GM21786 (cell line): ENCODE data around the gene VSTM2L.
"Not testable (repeated sequence)": the region's sequence is repeated elsewhere in the genome, so short reads cannot be mapped to it uniquely, and the experiment has no call there.

Source experiments
- ATAC-seq: cut with Tn5 transposase; IDR thresholded peaks from one replicate; pipeline ENCODE4 v1.9.1; 2021; ENCODE audit not compliant: unreplicated experiment

VSTM2L gene

DNA sequence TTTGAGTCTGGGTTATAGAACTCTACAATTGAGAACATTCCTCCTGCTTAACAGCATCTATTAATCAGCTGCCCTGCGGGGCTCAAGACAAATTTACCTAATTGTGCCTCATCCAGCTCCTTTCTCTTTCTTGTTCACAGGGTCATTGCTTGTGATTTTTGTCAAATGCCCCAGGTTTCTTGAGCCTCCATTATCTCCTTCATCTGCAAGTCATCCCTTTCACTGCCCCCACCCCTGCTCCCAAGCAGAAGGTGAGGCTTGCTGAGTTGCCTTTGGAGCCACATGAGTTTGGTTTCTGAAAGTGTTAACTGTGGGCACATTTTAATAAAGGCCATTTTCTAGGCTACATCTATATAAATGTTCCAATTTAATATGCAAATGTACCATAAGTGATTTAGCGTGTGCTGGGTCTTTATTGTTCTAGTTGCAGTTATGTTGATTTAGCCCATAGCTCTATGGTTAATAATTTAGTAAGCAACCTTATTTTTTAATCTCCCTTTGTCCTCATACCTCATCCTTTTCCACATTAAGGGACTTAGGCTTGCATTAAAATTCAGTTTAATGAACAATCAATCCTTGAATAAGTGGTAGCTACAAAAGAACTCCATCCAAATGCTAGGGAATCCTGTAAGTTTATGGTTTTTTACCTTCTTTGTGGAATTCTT is 56.1 kb downstream of the VSTM2L start:
- no peak for ATAC-seq

DNA sequence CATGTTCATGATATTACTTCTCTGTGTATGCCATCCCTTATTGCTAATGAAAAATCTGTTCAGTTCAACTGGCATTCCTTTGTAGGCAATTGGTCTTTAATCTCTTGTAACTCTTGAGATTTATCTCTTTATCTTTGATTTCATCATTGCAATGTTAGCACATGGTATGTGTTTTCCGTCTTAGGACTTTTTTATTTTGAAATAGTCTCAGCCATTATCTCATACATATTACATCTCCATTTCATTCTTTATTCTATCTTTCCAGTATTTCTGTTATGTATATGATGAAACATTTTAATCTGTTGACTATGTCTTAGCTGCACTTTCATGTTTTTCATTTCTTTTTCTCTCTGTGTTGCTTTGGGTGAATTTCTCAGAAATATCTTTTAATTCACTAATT is 58.1 kb downstream of the VSTM2L start:
- ATAC-seq, result no peak

DNA sequence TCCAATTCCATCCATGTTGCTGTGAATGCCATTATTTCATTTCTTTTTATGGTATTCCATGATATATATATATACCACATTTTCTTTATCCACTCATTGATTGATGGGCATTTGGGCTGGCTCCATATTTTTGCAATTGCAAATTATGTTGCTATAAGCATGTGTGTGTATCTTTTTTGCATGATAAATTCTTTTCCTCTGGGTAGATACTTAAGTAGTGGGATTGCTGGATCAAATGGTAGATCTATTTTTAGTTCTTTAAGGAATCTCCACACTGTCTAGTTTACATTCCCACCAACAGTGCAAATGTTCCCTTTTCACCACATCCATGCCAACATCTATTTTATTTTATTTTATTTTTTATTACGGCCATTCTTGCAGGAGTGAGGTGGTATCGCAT is 60.6 kb downstream of the VSTM2L start:
- ATAC-seq, result not testable (repeated sequence)

DNA sequence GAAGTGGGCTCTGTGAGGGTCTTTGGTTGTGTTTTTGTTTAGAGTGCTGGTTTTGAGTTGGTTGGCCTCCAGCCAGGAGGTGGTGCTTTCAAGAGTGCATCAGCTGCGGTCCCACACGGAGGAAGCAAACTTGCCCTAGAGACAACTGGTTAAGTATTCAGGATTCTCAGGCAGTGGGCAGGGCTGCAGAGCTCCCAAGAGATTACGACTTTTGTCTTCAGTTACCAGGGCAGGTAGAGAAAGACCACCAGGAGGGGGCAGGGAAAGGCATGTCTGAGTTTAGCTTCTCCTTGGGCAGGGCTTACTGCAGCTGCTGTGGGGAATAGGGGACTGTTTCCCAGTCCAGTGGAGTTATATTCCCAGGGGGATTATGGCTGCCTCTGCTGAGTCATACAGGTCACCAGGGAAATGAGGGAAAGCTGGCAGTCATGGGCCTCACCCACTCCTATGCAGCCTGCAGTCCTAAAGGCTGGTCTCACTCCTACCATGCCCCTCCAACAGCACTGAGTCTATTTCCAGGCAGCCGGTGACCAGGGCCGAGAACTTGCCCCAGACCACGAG is 66.0 kb downstream of the VSTM2L start:
- ATAC-seq, result no peak

DNA sequence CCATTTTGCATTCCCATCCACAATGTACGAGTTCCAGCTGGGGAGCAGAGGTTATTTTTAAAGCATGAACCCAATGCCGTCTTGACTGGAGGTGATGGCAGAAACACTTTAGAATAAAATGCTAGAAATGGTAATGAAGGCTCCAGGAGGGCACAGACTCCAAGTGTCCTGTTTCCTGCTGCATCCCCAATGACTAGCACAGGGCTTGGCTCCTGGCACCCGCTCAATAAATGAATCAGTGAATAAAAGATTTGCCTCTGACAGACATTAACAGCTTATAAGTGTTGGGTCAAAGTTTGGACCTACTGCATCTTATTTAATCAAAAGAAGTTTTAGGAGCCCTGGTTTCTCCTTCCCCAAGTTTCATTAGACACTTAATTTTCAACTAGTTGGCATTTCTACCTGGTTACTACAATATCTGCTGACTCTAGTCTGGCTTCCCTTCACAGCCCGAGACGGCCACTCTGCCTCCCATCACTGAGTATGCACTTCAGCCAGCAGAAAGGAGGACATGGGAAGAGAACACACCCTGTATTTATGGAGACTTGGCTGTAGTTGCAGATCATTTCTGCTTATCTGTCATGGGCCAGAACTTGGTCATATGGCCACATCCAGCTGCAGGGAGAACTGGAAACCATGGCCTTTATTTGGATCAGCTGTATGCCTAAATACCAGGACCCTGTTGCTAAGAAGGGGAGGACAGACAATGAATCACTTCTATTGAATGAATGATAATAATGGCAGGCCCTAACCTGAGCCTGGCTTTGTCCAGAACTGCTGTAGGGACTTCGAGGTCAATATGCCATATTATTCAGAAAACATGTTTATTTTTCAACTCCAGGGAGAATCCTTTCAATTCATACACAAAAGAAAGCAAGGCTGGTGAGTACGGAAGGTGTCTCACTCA is 67.3 kb downstream of the VSTM2L start:
- ATAC-seq, result no peak

DNA sequence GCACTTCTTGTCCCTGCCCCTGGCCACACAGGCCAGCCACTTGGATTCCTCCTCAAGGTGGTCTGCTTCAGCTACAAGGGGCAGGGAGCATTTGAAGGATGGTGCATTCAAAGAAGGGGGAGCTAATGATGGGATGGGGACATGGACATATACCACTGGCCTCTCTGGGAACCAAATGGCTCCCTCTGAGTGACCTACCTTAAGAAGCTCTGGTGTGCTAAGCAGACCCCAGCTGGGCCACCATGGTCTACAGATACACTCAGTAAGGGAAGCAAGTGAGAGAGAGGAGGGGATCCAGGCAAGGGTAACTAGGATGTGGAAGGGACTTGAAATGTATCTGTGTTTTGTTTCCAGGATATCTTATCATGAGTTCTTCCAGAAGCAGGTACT is 67.9 kb downstream of the VSTM2L start:
- no peak for ATAC-seq

DNA sequence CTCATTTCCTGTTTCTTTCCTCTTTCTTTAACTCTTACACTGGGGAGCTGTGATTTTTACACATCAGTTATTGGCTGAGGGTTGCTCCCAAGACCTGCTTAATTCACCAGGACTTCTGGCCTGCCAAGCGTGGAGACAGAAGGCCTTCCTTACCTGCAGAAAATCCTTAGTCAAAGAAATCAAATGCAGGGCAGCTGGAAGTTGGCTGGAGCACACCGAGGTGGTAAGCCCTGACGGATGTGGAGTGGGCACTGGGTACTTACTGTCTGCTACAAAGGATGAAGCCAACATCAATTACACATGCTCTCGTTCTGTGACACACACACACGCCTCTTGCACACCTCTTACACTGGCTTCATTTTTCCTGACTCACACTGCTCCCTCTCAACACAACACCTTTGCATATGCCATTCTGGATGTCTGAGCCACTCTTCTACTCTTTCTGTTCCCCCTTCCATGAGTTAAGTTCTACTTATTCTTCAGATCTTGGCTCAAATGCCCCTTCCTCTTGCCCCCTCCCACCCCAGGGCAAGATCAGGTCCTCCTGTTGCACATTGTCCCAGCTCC is 68.7 kb downstream of the VSTM2L start:
- ATAC-seq, result no peak

DNA sequence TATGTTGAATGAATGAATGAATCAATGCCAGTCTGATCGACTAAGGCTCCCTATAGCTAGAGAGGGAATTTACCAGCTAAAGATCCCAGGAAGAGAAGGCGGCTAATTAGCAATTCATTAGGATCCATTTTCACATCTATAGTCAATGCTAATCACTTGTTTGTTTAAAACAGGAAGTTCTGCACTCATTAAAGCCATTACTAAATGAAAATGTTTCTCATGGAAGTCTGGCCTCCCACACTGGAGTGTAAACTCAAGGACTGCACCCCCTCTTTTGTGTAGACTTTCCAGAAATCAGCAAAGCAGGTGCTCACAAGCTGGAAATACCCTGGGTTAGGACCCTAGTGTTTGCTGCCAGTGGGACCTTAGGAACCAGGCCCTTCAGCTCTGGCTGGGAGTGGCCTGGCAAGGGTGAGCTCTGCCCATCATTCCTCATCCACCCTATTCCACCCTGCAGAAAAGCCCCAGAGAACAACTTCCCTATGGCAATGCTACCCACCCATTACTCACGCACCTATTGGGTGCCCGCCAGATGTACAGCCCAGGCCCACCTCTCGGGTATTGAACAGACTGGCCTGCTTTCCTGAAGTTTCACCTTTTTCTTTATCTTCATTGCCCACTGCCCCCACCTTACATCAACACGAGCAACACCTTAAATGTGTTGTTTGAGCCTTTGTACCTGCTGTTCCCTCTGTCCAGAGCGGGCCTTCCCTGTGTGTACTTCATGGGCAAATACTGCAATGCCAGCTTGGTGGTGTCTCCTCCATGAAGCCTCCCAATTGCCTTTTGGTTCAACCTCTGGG is 69.5 kb downstream of the VSTM2L start:
- ATAC-seq, result no peak

DNA sequence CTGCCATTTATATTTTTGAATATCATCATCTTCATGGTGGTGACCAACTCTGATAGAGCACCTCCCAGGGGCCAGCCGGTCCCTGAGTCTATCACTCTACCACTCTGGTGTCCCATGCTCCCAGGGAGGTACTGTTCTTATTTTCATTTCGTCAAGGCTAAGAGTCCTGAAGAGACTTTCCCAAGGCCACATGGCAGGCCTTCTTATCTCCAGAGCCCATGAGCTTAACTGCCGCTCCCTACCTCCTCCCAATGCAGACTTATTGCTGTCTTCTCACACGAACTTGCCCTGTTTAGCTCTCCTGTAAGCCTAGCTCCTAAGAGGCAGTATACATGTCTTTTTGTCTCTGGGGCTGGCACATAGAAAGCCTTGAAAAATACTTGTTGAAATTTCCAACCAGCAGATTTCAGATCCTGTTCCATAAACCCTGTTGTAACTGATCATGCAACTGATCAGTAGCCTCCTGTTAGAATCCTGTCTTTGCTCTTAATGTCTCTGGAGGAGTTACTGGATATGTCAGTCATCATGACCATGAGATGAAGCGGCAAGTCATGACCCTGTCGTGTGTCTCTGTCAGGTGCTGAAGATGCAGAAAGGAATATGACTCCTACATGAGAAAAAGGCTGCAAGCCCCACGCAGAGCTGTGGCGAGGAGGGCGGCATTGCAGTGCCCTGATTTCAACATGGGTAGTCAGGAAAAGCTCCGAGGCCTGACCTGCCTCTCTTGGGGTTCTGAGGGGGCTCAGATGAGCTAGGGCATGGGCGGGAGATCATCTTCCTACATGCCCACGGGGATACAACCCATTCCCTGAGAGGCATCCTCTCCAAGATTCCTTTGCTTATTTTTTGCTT is 70.4 kb downstream of the VSTM2L start:
- ATAC-seq, result no peak

DNA sequence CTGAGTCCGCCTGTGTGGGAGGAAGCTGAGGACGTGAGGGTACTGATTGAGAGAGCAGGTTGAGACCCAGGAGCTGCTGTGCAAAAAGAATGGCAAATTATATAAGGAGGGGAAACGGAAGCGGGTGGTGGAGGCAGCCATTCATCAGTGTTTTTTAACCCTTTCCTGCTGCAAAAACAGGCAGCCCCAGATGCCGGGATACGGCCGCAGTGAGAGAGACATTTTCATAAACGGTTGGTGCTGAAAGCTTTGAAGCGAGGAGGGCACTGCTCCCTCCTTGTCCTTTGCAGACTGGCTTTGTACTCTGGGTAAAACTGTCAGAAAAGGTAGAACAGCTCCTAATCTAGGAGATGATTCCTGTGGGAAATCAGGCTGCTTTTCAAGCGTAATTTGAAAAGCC is 74.0 kb downstream of the VSTM2L start:
- no peak for ATAC-seq

DNA sequence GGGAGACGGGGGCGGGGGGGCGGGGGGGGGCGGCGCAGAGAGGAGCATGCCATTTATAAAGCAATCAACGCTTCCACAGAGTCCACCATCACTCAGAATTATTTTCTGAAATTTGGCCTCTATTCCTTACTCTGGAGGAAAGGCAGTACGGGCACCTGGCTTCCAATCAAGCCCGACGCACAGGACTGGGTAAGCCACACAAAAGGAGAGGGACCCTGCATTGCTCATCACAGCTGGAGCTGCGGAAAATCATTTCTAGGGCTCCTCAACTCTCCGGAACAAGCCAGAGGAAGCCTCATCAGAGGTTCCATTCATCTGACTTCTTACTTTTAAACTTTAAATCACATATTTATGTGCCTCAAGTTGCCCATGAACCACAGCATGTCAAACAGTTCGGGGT is 74.4 kb downstream of the VSTM2L start:
- no peak for ATAC-seq

DNA sequence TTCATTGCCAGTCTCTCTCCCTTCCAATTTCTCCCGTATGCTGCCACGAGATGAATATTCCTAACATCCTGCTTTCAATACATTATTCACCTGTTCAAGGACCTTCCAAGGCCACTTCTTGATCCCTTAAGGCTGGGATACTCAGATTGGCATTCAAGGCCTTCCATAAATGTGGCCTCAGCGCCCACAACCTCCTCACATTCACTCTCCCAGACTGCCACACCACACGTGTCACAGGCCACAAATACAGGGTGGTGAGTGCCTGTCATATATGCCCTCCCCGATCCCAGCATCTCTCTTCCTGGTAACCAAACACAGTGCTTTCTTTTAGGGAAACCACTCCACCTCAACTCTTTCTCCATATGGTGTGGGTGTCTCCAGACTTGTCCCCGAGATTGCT is 74.9 kb downstream of the VSTM2L start:
- no peak for ATAC-seq

DNA sequence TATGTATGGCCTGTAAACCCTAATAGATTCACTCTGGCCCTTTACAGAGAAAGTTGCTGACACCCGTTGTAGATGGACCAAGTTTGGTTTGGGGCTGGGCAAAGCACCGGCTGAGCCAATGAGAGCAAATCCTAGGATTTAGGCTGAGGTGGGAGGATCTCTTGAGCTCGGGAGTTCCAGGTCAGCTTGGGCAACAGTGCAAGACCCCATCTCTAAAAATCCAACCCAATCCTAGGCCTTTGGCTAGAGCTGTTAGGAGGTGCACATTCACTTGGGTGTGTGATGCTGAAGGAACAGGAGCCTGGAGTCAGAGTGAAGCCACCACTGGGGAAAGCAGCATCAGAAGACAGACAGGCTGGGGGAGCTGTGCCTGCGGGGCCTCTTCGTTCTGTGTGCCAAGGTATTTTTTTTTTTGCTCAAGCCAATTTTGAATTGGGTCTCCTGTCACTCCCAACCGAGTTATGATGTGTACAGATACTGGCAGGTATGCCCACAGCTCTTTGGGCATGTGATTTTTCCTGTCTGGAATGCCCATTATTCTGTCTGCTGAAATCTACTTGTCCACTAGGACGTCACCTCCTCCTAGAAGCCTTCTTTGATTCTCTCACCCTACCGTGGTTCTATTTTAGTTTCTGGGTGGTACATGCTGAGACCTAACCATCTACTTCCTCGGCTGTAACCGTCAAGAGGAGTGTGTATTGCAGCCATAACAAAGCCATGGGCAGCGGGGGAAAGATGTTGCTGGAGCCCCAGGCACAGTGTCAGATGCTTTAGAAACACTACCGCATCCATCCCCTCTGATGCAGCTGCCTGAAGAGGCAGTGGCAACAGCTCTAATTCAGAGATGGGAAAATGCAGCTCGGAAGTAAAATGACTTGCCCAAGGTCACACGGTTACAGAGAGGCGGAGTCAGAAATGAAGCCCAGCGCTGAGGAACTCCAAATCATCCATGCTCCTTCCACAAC is 76.4 kb downstream of the VSTM2L start:
- no peak for ATAC-seq

DNA sequence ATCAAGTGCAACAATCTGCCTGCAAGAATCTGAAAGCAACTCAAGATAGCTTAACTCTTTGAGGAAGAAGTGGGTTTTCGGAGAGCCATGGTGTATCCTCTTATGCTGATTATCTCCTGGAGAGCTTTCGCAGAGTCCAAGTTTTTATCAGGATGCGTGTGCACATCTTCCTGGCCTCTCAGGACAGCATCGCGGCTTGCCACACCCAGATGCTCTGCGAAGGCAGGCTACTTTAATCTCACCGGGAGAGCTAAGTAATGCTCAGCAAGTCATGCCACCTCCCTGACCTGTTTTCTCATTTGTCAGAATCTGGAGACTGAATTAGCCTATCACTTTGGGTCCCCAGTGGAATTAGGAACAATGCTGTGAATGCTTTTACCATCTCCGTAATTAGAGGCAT is 77.5 kb downstream of the VSTM2L start:
- ATAC-seq, result no peak

DNA sequence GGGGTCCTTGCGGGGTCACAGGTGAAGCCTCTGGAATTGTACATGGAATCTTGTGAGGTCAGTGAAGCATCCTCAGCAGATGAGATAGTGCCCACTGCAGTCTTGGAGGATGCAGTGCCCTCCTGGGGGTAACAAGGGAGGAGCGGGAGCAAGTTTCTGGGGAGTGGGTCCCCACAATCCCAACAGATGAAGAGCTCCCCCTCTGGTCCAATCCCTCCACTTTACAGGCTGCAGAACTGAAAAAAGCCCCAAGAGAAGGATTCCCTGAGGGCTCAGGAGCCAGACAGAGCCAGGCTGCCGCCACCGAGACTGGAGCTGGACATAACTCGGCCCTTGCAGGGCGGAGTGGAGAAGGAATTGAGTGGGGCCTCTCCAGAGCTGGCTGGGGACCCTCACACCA is 77.9 kb downstream of the VSTM2L start:
- no peak for ATAC-seq

DNA sequence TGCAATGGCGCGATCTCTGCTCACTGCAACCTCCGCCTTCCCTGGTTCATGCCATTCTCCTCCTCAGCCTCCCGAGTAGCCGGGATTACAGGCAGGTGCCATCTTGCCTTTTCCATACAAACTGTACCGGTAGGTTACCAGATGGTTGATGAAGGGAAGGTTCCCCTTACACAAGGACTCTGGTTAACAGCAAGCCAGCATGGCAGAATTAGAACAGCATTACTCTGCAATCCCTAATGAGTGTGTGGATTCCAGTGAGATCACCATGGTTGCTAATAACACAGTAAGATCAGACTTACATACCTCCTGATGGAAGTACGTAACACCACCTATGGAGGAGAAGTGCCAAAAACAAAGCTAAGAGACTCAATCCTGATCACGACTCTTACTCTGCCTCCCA is 78.6 kb downstream of the VSTM2L start:
- ATAC-seq, result no peak

DNA sequence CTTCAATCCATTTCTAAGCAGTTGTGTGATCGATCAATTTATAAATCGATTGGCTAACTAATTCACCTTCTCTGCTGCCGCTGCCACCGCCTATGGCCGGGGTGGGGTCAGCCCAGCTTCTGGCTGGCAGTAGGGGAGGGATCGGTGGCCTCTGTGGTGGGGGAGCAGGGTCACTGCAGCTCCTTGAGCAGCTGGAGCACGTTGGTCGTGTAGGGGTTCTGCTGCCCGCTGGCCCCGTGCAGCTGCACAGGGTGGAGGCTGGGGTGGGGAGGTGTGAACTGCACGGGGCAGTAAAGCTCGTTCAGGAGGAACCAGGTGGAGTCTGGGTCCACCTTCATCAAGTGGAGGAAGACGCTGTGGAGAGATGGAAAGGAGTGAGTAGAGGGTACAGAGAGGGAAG is 80.4 kb downstream of the VSTM2L start:
- no peak for ATAC-seq

DNA sequence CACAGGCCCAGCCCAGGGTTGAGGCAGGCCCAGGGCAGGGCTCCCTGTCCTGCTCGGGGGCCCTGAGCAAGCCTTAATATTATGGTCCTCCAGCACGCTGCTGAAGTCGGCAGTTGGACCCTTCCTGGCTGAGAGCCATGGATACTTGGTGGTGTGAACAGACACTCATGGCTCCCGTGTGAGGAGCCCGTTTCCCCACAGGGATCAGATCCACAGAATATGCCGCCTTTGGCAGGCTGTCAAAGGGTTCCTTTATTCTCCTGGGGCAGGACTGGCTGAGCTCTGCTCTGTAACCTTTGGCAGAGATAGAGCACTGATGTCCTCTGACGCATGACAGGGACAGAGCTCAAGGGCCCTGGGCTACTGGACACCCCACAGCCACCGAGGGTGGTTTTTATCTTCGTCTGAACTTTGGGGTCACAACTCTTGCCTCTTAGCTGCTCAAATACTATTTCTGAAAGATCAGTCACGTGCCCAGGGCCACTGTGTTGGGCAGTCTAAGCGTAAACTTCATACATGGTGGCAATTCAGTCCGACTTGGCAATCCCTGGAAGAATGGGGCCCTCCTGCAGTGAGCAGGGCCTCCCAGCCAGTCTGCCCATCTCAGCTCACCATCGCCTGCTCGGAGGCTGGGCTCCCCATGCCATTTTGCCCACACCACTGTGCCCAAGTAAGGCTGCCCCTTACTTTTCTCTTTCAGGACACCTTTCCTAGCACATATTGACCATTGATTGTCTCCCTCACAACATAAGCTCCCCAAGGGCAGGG is 81.3 kb downstream of the VSTM2L start:
- ATAC-seq, result no peak
